Neural progenitor cell (in vitro differentiated cells): ENCODE measurements around the gene RAI14. TPM values are rescaled to one million over a fixed set of nuclear protein-coding genes. Genes with fewer than 3 reads are reported as not detected.

Experiments used
- DNase-seq: peaks from one replicate; pipeline ENCODE4 v3.0.0-alpha.2; 2016; ENCODE audit warnings: low spot score
- H2AFZ ChIP-seq: fragments of 200-600 bp; sonication (generic); replicated peaks from 2 replicates; pipeline ENCODE4 v1.6.1; 2016; ENCODE audit warnings: antibody characterized with exemption
- H3F3A ChIP-seq: fragments of 200-600 bp; sonication (generic); 2 replicates; pipeline ENCODE4 v1.6.1; 2016; ENCODE audit warnings: antibody characterized with exemption, low read depth
- H3K27ac ChIP-seq: fragments of 200-600 bp; sonication (generic); 2 replicates; pipeline ENCODE4 v1.5.1; 2016; ENCODE audit warnings: mild to moderate bottlenecking
- H3K27me3 ChIP-seq: fragments of 200-600 bp; sonication (generic); 2 replicates; pipeline ENCODE4 v1.6.1; 2016; ENCODE audit warnings: mild to moderate bottlenecking, moderate library complexity
- H3K36me3 ChIP-seq: fragments of 200-600 bp; sonication (generic); 2 replicates; pipeline ENCODE4 v1.5.1; 2016
- H3K4me1 ChIP-seq: fragments of 200-600 bp; sonication (generic); 2 replicates; pipeline ENCODE4 v1.6.1; 2016; ENCODE audit warnings: mixed run types
- H3K4me2 ChIP-seq: fragments of 200-600 bp; sonication (generic); 2 replicates; pipeline ENCODE4 v1.6.1; 2016
- H3K4me3 ChIP-seq: fragments of 200-600 bp; sonication (generic); 2 replicates; pipeline ENCODE4 v1.5.1; 2016
- H3K79me2 ChIP-seq: fragments of 200-600 bp; sonication (generic); 2 replicates; pipeline ENCODE4 v1.6.1; 2016; ENCODE audit warnings: low read depth
- H3K9ac ChIP-seq: fragments of 200-600 bp; sonication (generic); 2 replicates; pipeline ENCODE4 v1.6.1; 2016
- H3K9me3 ChIP-seq: fragments of 200-600 bp; sonication (generic); 2 replicates; pipeline ENCODE4 v1.5.1; 2016; ENCODE audit warnings: low read depth
- H4K20me1 ChIP-seq: fragments of 200-600 bp; sonication (generic); 2 replicates; pipeline ENCODE4 v1.6.1; 2016; ENCODE audit warnings: low read depth
- H3K27ac Mint-ChIP-seq: 3 replicates; pipeline ENCODE4 v1.8.0; 2021; ENCODE audit warnings: mixed read lengths
- H3K27me3 Mint-ChIP-seq: 2 replicates; pipeline ENCODE4 v1.8.0; 2022; ENCODE audit warnings: low read depth, mild to moderate bottlenecking, inconsistent platforms, moderate library complexity, mixed read lengths; ENCODE audit not compliant: insufficient read depth
- H3K36me3 Mint-ChIP-seq: 3 replicates; pipeline ENCODE4 v1.8.0; 2021; ENCODE audit warnings: mixed read lengths
- H3K4me1 Mint-ChIP-seq: 3 replicates; pipeline ENCODE4 v1.8.0; 2021; ENCODE audit warnings: mixed read lengths
- H3K4me3 Mint-ChIP-seq: 3 replicates; pipeline ENCODE4 v1.8.0; 2021; ENCODE audit warnings: mild to moderate bottlenecking, moderate library complexity, mixed read lengths
- H3K9me3 Mint-ChIP-seq: 3 replicates; pipeline ENCODE4 v1.8.0; 2020; ENCODE audit warnings: mixed read lengths
- EZH2 ChIP-seq: fragments of 200-600 bp; sonication (generic); IDR thresholded peaks from 2 replicates; pipeline ENCODE4 v1.6.1; 2017; ENCODE audit warnings: antibody characterized with exemption, mild to moderate bottlenecking, moderate library complexity
- EZH2phosphoT487 ChIP-seq: fragments of 200-600 bp; sonication (generic); IDR thresholded peaks from 2 replicates; pipeline ENCODE4 v1.6.1; 2017; ENCODE audit warnings: antibody characterized with exemption
- total RNA-seq: library from RNA; depleted of rRNA; stranded (reverse); fragments of >200 nt; gene quantifications from 2 replicates; pipeline ENCODE4 v1.2.3, GENCODE V29; 2015; ENCODE audit warnings: low replicate concordance
- TF ChIP-seq, protein P1 (sequence below): fragments of 200-600 bp; sonication (generic); IDR thresholded peaks from 2 replicates; pipeline ENCODE4 v1.5.1; 2017; ENCODE audit warnings: antibody characterized with exemption, mild to moderate bottlenecking

Gene RAI14
- total RNA-seq, 1 donor from 2014 or later = 54.6 TPM

DNA sequence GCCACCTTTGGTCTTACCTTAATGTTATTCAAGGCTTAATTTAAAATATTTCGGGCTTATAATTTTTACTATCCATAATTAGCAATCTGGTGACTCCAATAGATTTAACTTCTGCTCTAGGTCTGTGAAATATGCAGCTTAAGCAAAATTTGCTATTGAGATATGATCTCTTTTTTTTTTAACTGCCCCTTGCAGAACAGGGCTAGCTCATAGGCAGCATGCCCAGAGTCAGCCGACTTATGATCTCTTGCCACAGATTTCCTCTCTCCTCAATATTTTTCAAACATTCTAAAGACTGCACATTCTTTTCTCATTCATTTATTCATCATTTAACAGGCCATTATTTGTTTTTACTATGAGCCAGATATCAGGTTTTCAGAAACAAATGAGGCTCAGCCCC is 187.4 kb downstream of the RAI14 start:
- Mint-ChIP-seq H3K4me3 (no peak overlapping the region), H3K27ac (no peak overlapping the region), H3K27me3 (peaks cover 4% of the 10 kb centered on the region), H3K9me3 (peaks cover 2% of the 10 kb centered on the region), H3K36me3 (peaks cover 21% of the 10 kb centered on the region), H3K4me1 (peaks cover 11% of the 10 kb centered on the region)
- no peaks in the 10 kb centered on the region for H3K27me3 ChIP-seq
- H4K20me1 ChIP-seq = no peaks in the 10 kb centered on the region
- no peak overlapping the region for H3K4me3 ChIP-seq
- no peak for DNase-seq
- peaks cover 18% of the 10 kb centered on the region for H3F3A ChIP-seq
- H3K9ac ChIP-seq = no peak overlapping the region
- H2AFZ ChIP-seq = no peak overlapping the region
- H3K27ac ChIP-seq = no peak overlapping the region
- H3K9me3 ChIP-seq = no peaks in the 10 kb centered on the region
- no peak overlapping the region for H3K4me2 ChIP-seq
- peaks cover under 1% of the 10 kb centered on the region for H3K4me1 ChIP-seq
- no peaks in the 10 kb centered on the region for H3K79me2 ChIP-seq
- H3K36me3 ChIP-seq = no peaks in the 10 kb centered on the region
- TF ChIP-seq EZH2 (no peak), EZH2phosphoT487 (no peak)
- TF ChIP-seq, protein P1, sequence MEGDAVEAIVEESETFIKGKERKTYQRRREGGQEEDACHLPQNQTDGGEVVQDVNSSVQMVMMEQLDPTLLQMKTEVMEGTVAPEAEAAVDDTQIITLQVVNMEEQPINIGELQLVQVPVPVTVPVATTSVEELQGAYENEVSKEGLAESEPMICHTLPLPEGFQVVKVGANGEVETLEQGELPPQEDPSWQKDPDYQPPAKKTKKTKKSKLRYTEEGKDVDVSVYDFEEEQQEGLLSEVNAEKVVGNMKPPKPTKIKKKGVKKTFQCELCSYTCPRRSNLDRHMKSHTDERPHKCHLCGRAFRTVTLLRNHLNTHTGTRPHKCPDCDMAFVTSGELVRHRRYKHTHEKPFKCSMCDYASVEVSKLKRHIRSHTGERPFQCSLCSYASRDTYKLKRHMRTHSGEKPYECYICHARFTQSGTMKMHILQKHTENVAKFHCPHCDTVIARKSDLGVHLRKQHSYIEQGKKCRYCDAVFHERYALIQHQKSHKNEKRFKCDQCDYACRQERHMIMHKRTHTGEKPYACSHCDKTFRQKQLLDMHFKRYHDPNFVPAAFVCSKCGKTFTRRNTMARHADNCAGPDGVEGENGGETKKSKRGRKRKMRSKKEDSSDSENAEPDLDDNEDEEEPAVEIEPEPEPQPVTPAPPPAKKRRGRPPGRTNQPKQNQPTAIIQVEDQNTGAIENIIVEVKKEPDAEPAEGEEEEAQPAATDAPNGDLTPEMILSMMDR = no peak

DNA sequence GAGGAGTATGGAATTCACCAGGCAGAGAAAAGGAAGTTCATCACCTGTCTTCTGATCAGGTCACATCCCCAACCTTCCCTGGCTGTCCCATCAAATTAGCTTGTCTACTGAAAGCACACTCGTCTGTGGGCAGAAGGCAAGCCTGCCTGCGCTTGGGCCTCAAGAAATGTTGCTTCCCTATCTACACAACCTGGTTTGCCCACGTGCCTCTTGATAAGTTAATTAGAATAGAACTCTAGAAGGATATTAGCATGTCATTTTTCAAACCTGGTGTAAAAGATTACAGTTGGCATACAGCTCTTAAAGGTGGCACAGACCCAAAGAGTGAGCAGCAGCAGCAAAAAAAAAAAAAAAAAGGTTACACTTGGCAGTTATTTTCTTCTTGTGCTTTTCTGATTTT is 188.0 kb downstream of the RAI14 start:
- Histone ChIP-seq H3K4me2 (no peak overlapping the region), H3K36me3 (no peaks in the 10 kb centered on the region), H3K4me3 (no peak overlapping the region), H3F3A (peaks cover 11% of the 10 kb centered on the region), H3K27ac (no peak overlapping the region), H3K4me1 (no peaks in the 10 kb centered on the region), H3K27me3 (no peaks in the 10 kb centered on the region), H3K9me3 (no peaks in the 10 kb centered on the region), H4K20me1 (no peaks in the 10 kb centered on the region), H3K9ac (no peak overlapping the region), H2AFZ (no peak overlapping the region), H3K79me2 (no peaks in the 10 kb centered on the region)
- Mint-ChIP-seq H3K4me3 (no peak overlapping the region), H3K4me1 (peaks cover 8% of the 10 kb centered on the region), H3K9me3 (peaks cover 3% of the 10 kb centered on the region), H3K36me3 (peaks cover 23% of the 10 kb centered on the region), H3K27me3 (peaks cover 2% of the 10 kb centered on the region), H3K27ac (no peak overlapping the region)
- TF ChIP-seq EZH2 (no peak), EZH2phosphoT487 (no peak)
- TF ChIP-seq, protein P1 = no peak
- no peak for DNase-seq

DNA sequence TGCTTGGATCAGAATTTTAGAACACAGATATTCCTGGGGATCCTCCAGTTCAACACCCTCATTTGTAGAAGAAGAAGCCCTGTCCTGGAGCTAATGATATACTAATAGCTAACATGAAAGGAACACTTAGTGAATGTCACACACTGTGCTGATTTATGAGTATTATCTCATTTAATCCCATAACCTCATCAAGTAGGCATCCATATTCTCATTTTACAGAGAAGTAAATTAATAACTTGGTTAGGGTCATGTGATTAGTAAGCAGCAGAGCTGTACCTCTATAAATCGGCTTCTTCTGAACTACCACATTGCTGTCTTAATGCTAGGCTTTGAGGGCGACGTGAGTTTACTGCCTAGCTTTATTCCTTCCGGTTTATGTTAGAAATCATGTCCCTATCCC is 188.9 kb downstream of the RAI14 start:
- Histone ChIP-seq H3K27ac (no peak overlapping the region), H3K79me2 (no peaks in the 10 kb centered on the region), H3K27me3 (no peaks in the 10 kb centered on the region), H3K36me3 (no peaks in the 10 kb centered on the region), H3F3A (peaks cover 3% of the 10 kb centered on the region), H3K4me2 (no peak overlapping the region), H4K20me1 (no peaks in the 10 kb centered on the region), H3K9ac (no peak overlapping the region), H2AFZ (no peak overlapping the region), H3K4me1 (no peaks in the 10 kb centered on the region), H3K9me3 (no peaks in the 10 kb centered on the region), H3K4me3 (no peak overlapping the region)
- DNase-seq = no peak
- no peak overlapping the region for H3K4me3 Mint-ChIP-seq
- H3K36me3 Mint-ChIP-seq = peaks cover 29% of the 10 kb centered on the region
- peaks cover 2% of the 10 kb centered on the region for H3K27me3 Mint-ChIP-seq
- peaks cover 2% of the 10 kb centered on the region for H3K4me1 Mint-ChIP-seq
- no peak overlapping the region for H3K27ac Mint-ChIP-seq
- peaks cover 3% of the 10 kb centered on the region for H3K9me3 Mint-ChIP-seq
- TF ChIP-seq EZH2 = no peak
- TF ChIP-seq EZH2phosphoT487 = no peak
- TF ChIP-seq, protein P1 = no peak
